Sigmoid colon (tissue), 7 donors: ENCODE measurements around the gene EPB42. TPM values are rescaled to one million over a fixed set of nuclear protein-coding genes. Genes with fewer than 3 reads are reported as not detected.

Experiments
- DNase-seq: peaks from one replicate; pipeline ENCODE4 v3.0.0-alpha.2; 2019
- H3K27ac ChIP-seq, 4 donors: fragments of 200-600 bp; sonication (generic); one replicate each; pipeline ENCODE4 v1.5.1; 2016 to 2019; ENCODE audit warnings: mild to moderate bottlenecking in 1 of 4
- H3K27me3 ChIP-seq, 3 donors: fragments of 200-600 bp; sonication (generic); one replicate each; pipeline ENCODE4 v1.5.1; 2019; ENCODE audit warnings: mild to moderate bottlenecking in 1 of 3
- H3K36me3 ChIP-seq, 4 donors: fragments of 200-600 bp; sonication (generic); one replicate each; pipeline ENCODE4 v1.5.1; 2016 to 2019
- H3K4me1 ChIP-seq, 4 donors: fragments of 200-600 bp; sonication (generic); one replicate each; pipeline ENCODE4 v1.5.1; 2017 to 2019
- H3K4me3 ChIP-seq, 4 donors: fragments of 200-600 bp; sonication (generic); one replicate each; pipeline ENCODE4 v1.5.1; 2017 to 2019; ENCODE audit warnings: mild to moderate bottlenecking in 2 of 4, moderate library complexity in 1 of 4
- H3K9me3 ChIP-seq, 4 donors: fragments of 200-600 bp in 3 of 4; sonication (generic) in 3 of 4; one replicate each; pipeline versions ENCODE4 v1.5.1 to v1.6.1; 2013 to 2019
- EP300 ChIP-seq, 4 donors: sonication (generic); formaldehyde crosslinking; IDR thresholded peaks; one replicate each; pipeline ENCODE4 v1.6.1; 2017; ENCODE audit warnings: antibody characterized with exemption in 4 of 4
- POLR2A ChIP-seq, 2 donors: fragments of 450-650 bp; IDR thresholded peaks; one replicate each; pipeline ENCODE4 v1.6.1; 2016; ENCODE audit warnings: antibody characterized with exemption in 2 of 2, mild to moderate bottlenecking in 2 of 2, moderate library complexity in 2 of 2
- POLR2AphosphoS5 ChIP-seq, 4 donors: sonication (generic); formaldehyde crosslinking; IDR thresholded peaks; one replicate each; pipeline ENCODE4 v1.6.1; 2017; ENCODE audit warnings: antibody characterized with exemption in 4 of 4
- WGBS, 2 donors: extraction: QIAGEN DNeasy Blood & Tissue Kit; methylation state at CpG; one replicate each; pipeline ENCODE4 v1.1.7; 2013; 5-methylcytosine and 5-hydroxymethylcytosine counted together
- intact Hi-C: fragments of 100-400 bp; cut with DNase I; formaldehyde crosslinking; loops from one replicate; pipeline ENCODE4 v1.15.1; 2023
- polyA plus RNA-seq, 3 donors: library from polyadenylated mRNA; stranded (reverse); fragments of 200-250 nt; gene quantifications; one replicate each; pipeline ENCODE4 v1.2.3, GENCODE V29; 2013
- total RNA-seq, 4 donors: library from RNA; depleted of rRNA; stranded (reverse); fragments of >200 nt; gene quantifications; one replicate each; pipeline ENCODE4 v1.1.0, GENCODE V29; 2016
- TF ChIP-seq, protein P1 (sequence below), 4 experiments: fragments of 450-650 bp in 3 of 4; fragments of 200-600 bp in 1 of 4; IDR thresholded peaks; one replicate each; pipeline ENCODE4 v1.5.1; 2016 to 2019; ENCODE audit warnings: antibody characterized with exemption in 4 of 4, mild to moderate bottlenecking in 3 of 4, moderate library complexity in 2 of 4
- donor health status: healthy with polysubstance abuse.
- donor health status: Bipolar disorder and iron deficiency.
- donor health status: healthy.

EPB42 gene
- total and polyA plus RNA-seq, 7 donors: 0.06 TPM; not detected in 6

DNA sequence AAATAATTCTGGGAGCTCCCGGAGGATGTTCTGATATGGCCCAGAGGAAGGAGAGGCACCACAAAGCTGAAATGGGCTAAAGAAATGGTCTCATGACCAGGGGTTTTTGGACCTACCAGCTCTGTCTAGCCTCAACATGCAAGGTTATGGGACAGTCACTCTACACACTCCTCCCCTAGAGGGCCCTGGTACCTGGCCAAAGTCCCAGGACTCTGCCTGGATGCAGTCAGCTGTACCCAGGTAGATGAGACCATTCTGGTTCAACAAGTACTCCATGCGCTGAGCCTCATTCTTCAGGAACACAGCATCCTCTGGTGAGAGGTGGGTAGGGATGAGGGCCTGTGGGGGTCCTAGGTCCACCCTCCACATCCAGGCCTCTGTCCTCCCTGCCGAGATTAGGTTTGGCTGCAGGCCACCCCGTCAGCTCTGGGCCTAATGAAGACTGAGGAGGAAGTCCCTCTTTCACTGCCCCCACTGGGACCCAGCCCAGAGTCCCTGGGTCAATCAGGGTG, 9.5 kb downstream of the EPB42 start:
- Histone ChIP-seq H3K9me3 (no peaks in the 10 kb centered on the region), H3K27ac (no peak overlapping the region), H3K36me3 (no peaks in the 10 kb centered on the region), H3K4me3 (no peak overlapping the region), H3K27me3 (peaks cover 0 to 31% (median 0%) of the 10 kb centered on the region in 3 donors), H3K4me1 (no peaks in the 10 kb centered on the region)
- TF ChIP-seq POLR2AphosphoS5 (IDR thresholded peaks at IDR 0.05) (no peak), POLR2A (IDR thresholded peaks at IDR 0.05) (no peak), EP300 (IDR thresholded peaks at IDR 0.05) (no peak)
- TF ChIP-seq, protein P1, sequence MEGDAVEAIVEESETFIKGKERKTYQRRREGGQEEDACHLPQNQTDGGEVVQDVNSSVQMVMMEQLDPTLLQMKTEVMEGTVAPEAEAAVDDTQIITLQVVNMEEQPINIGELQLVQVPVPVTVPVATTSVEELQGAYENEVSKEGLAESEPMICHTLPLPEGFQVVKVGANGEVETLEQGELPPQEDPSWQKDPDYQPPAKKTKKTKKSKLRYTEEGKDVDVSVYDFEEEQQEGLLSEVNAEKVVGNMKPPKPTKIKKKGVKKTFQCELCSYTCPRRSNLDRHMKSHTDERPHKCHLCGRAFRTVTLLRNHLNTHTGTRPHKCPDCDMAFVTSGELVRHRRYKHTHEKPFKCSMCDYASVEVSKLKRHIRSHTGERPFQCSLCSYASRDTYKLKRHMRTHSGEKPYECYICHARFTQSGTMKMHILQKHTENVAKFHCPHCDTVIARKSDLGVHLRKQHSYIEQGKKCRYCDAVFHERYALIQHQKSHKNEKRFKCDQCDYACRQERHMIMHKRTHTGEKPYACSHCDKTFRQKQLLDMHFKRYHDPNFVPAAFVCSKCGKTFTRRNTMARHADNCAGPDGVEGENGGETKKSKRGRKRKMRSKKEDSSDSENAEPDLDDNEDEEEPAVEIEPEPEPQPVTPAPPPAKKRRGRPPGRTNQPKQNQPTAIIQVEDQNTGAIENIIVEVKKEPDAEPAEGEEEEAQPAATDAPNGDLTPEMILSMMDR (IDR thresholded peaks at IDR 0.05): no peak
- DNase-seq: no peak
- intact Hi-C loops: no loop called here
- 58 to 79% methylated on average over 4 of the region's 4 CpGs for WGBS, 2 donors

DNA sequence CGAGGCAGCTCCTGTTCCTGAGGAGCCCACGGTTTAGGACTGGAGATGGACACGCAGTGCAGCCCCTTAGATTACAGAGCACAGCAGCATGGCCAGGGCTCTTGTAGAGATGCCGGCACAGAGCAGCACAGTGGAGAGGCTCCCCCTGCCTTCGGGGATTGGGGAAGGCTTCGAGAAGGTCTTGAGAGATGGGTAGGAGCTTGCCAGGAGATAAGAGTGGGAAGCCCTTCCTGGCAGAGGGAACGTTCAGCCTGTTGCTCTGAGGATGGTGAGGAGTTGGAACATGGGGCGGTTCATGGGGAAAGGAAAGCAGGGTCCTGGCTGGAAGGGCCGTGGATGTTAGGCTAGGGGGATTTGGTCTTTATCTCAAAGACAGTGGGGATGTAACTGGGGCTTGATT, 10.0 kb downstream of the EPB42 start:
- no peaks in the 10 kb centered on the region for H3K9me3 ChIP-seq
- peaks cover 0 to 31% (median 0%) of the 10 kb centered on the region in 3 donors for H3K27me3 ChIP-seq
- no peak overlapping the region for H3K4me3 ChIP-seq
- intact Hi-C loops: no loop called here
- H3K36me3 ChIP-seq: no peaks in the 10 kb centered on the region
- WGBS, 2 donors: 80 to 86% methylated on average over 9 of the region's 9 CpGs
- no peak overlapping the region for H3K27ac ChIP-seq
- H3K4me1 ChIP-seq: no peaks in the 10 kb centered on the region
- TF ChIP-seq POLR2A (IDR thresholded peaks at IDR 0.05) (no peak), EP300 (IDR thresholded peaks at IDR 0.05) (no peak), POLR2AphosphoS5 (IDR thresholded peaks at IDR 0.05) (no peak)
- TF ChIP-seq, protein P1 (IDR thresholded peaks at IDR 0.05): no peak
- DNase-seq: no peak

DNA sequence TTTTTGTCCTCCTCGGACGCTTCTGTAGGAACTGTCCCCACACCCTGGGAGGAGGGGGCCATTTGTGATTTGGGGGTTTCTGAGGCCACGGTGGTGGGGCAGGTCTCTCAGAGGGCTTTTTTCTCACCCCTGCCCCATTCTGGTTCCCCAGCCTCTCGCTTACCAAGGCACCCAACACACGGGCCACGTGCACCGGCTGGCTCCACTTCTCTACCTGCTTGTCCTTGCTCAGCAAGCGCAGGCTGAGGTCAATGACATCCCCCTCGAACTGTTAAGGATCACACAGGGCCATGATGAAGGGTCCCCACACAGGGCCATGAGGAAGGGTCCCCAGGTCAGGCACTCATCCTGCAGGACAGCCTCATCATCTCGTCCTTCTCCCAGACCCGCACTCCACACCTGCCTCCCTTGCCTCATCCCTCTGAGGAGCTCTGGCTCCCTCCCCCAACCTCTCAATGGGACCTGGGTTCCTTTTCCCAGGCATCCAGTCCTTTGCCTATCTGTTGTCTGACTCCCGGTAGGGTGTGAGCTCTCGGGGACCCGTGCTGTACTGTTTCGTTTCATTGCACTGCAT, 10.6 kb downstream of the EPB42 start:
- no peaks in the 10 kb centered on the region for H3K4me1 ChIP-seq
- peaks cover 0 to 31% (median 0%) of the 10 kb centered on the region in 3 donors for H3K27me3 ChIP-seq
- H3K36me3 ChIP-seq: no peaks in the 10 kb centered on the region
- H3K4me3 ChIP-seq: no peak overlapping the region
- DNase-seq: no peak
- H3K27ac ChIP-seq: no peak overlapping the region
- TF ChIP-seq, protein P1 (IDR thresholded peaks at IDR 0.05): no peak
- TF ChIP-seq POLR2A (IDR thresholded peaks at IDR 0.05): no peak
- no peak for TF ChIP-seq EP300 (IDR thresholded peaks at IDR 0.05)
- TF ChIP-seq POLR2AphosphoS5 (IDR thresholded peaks at IDR 0.05): no peak
- intact Hi-C loops: no loop called here
- WGBS, 2 donors: 83 to 87% methylated on average over 15 of the region's 15 CpGs
- no peaks in the 10 kb centered on the region for H3K9me3 ChIP-seq

DNA sequence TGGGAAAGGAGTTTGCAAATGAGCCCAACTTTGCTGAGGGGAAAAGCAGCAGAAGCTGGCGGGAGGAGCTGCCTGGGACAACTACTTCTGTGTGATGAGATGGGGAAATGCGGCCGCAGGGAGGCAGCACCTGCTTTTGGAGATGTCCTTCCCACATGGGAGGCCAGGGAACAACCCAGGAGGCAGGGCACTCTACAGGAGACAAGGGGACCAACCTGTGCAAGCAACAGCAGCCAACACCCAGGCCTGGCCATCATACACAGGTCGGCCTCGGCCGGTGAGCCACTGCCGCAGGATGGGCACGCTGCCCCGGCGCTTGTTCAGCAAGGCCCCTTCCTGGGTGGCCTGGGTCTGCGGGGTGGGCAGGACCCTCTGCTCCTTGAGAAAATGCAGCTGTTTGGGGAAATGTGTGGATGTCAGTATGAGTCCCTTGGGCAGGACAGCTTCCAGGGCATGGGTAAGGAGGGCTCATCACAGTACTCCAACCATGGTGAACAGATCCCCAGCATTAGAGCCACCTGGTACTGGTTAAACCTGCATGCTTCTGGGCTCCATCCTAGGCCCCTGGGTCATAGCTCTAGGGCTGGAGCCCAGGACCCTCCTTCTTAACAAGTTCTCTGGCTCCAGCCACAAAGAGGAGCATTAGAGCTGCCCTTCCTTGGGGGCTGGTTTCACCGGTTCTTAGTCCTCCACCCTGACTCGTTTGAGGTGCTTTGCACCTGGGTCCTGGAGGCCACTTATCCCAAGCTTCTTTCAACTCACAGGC, 11.6 kb downstream of the EPB42 start:
- Histone ChIP-seq H3K36me3 (no peaks in the 10 kb centered on the region), H3K27ac (no peak overlapping the region), H3K9me3 (no peaks in the 10 kb centered on the region), H3K4me1 (no peaks in the 10 kb centered on the region), H3K27me3 (peaks cover 0 to 31% (median 0%) of the 10 kb centered on the region in 3 donors), H3K4me3 (no peak overlapping the region)
- TF ChIP-seq POLR2AphosphoS5 (IDR thresholded peaks at IDR 0.05) (no peak), EP300 (IDR thresholded peaks at IDR 0.05) (no peak), POLR2A (IDR thresholded peaks at IDR 0.05) (no peak)
- TF ChIP-seq, protein P1 (IDR thresholded peaks at IDR 0.05): no peak
- WGBS, 2 donors: 62 to 74% methylated on average over 13 of the region's 13 CpGs
- intact Hi-C loops: no loop called here
- DNase-seq: no peak
